ENCODE results near the gene CEMIP. TPM values are rescaled to one million over a fixed set of nuclear protein-coding genes. Genes with fewer than 3 reads are reported as not detected.

Gene CEMIP
- total RNA-seq, 2 donors from 2014 or later = 2.2 TPM; not detected in 1

- peak; percentile 94 for DNase-seq
- 0% methylated on average over 10 to 66 of the region's 66 CpGs for WGBS, 2 experiments (ENCODE audit: insufficient coverage in 1 of 2, insufficient read length in 1 of 2)
- Mint-ChIP-seq H3K4me3 (peak within 1 kb of the TSS; percentile 85), H3K4me1 (peaks cover 12% of the 10 kb centered on the region), H3K36me3 (ENCODE audit: low read depth) (peaks cover 16% of the 10 kb centered on the region), H3K9me3 (no peaks in the 10 kb centered on the region), H3K27me3 (ENCODE audit: insufficient read depth) (peaks cover 3% of the 10 kb centered on the region), H3K27ac (peak within 1 kb of the TSS; percentile 94)
- Histone ChIP-seq H3K9me3 (ENCODE audit: control insufficient read depth, low read length) (no peaks in the 10 kb centered on the region), H3K4me1 (ENCODE audit: control insufficient read depth, insufficient read depth, low read length) (no peaks in the 10 kb centered on the region), H3K27me3 (ENCODE audit: control insufficient read depth, insufficient read depth, low read length, poor library complexity, severe bottlenecking) (no peaks in the 10 kb centered on the region), H3K27ac (ENCODE audit: low read depth, low read length) (peak within 1 kb of the TSS; percentile 87), H3K36me3 (ENCODE audit: control insufficient read depth, insufficient read depth, low read length) (peaks cover 6% of the 10 kb centered on the region), H3K4me3 (ENCODE audit: low read length) (peak within 1 kb of the TSS; percentile 94), H3K9ac (ENCODE audit: extremely low read depth, low read length, poor library complexity, severe bottlenecking) (peak within 1 kb of the TSS; percentile 90)
- TF ChIP-seq, protein P1, sequence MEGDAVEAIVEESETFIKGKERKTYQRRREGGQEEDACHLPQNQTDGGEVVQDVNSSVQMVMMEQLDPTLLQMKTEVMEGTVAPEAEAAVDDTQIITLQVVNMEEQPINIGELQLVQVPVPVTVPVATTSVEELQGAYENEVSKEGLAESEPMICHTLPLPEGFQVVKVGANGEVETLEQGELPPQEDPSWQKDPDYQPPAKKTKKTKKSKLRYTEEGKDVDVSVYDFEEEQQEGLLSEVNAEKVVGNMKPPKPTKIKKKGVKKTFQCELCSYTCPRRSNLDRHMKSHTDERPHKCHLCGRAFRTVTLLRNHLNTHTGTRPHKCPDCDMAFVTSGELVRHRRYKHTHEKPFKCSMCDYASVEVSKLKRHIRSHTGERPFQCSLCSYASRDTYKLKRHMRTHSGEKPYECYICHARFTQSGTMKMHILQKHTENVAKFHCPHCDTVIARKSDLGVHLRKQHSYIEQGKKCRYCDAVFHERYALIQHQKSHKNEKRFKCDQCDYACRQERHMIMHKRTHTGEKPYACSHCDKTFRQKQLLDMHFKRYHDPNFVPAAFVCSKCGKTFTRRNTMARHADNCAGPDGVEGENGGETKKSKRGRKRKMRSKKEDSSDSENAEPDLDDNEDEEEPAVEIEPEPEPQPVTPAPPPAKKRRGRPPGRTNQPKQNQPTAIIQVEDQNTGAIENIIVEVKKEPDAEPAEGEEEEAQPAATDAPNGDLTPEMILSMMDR (conservative IDR thresholded peaks at IDR 0.05) = no peak
Measured at GRCh38 chr15:81000624-81001151, 221.5 kb downstream of the CEMIP start, which contains the start of gene TLNRD1. Gene TLNRD1, plus strand, starts transcription at chr15:81000923. Its CDS starts 1,349 bp downstream, at chr15:81002272.

Small RNAs within 50 kb of the gene (microRNA-seq; reads per million reads assigned to microRNA genes)
- not detected for gene MIR4514 (ENCODE audit: borderline microRNAs expressed)
- not detected for gene MIR549A (ENCODE audit: borderline microRNAs expressed)

Other genes starting within 250 kb of the CEMIP start
- gene ABHD17C, start 84.1 kb upstream of the CEMIP start, total RNA-seq = 10 to 100 TPM; 20.9 to 21.5 TPM
- 10 to 100 TPM; 31.7 to 35.8 TPM for gene MESD, start 210.4 kb downstream of the CEMIP start, total RNA-seq
- gene TLNRD1, start 221.6 kb downstream of the CEMIP start, total RNA-seq = 10 to 100 TPM; 25.1 to 28.2 TPM